ENCODE measurements around the gene CLK1. TPM values are rescaled to one million over a fixed set of nuclear protein-coding genes. Genes with fewer than 3 reads are reported as not detected.
A peak's percentile ranks its signal among the peaks of the same experiment; 100 is the strongest.

Gene CLK1
- total and polyA plus RNA-seq, 2 of the 13 experiments (the other 11 are each of a cell fraction or from before 2014, with no cell fraction given), result 66.6 to 101 TPM

GRCh38 chr2:200864176-200865034 is at the start of gene CLK1 (continued):
- TF ChIP-seq BCL3 (CRISPR knock-in tag; IDR thresholded peaks at IDR 0.05) (peak; percentile 94), CENPT (CRISPR knock-in tag; IDR thresholded peaks at IDR 0.05; ENCODE audit: low read depth) (no peak), KDM2A (CRISPR knock-in tag; IDR thresholded peaks at IDR 0.05; ENCODE audit: borderline replicate concordance, low read depth) (peak; percentile 98), SSRP1 (CRISPR knock-in tag; IDR thresholded peaks at IDR 0.05) (peak; percentile 71; the same call in 1 of the 2 replicates), ERF (CRISPR knock-in tag; IDR thresholded peaks at IDR 0.05) (peak; percentile 98), GMEB1 (CRISPR knock-in tag; IDR thresholded peaks at IDR 0.05; ENCODE audit: borderline replicate concordance) (peak; percentile 93), MTF1 (CRISPR knock-in tag; IDR thresholded peaks at IDR 0.05) (peak; percentile 82), NR2C2 (CRISPR knock-in tag; IDR thresholded peaks at IDR 0.05; ENCODE audit: borderline replicate concordance) (peak; percentile 85; the same call in 1 of the 2 replicates), ZNF121 (CRISPR knock-in tag; IDR thresholded peaks at IDR 0.05) (no peak; the same call in 1 of the 2 replicates), ZBTB44 (CRISPR knock-in tag; IDR thresholded peaks at IDR 0.05) (peak; percentile 76; the same call in 1 of the 2 replicates), E2F1 (CRISPR knock-in tag; IDR thresholded peaks at IDR 0.05) (peak; percentile 88), FOXA1 (IDR thresholded peaks at IDR 0.05) (no peak), FOXA1 (CRISPR knock-in tag; IDR thresholded peaks at IDR 0.05) (peak; percentile 33; the same call in 1 of the 2 replicates), ZNF138 (CRISPR knock-in tag; IDR thresholded peaks at IDR 0.05; ENCODE audit: low read depth) (peak; percentile 99), DDIT3 (CRISPR knock-in tag; IDR thresholded peaks at IDR 0.05) (no peak), CBFB (CRISPR knock-in tag; IDR thresholded peaks at IDR 0.05) (peak; percentile 86), ZNF543 (CRISPR knock-in tag; IDR thresholded peaks at IDR 0.05) (peak; percentile 97), THAP11 (CRISPR knock-in tag; IDR thresholded peaks at IDR 0.05) (peak; percentile 90), ZNF772 (CRISPR knock-in tag; IDR thresholded peaks at IDR 0.05) (peak; percentile 97), ATM (IDR thresholded peaks at IDR 0.05; ENCODE audit: borderline replicate concordance) (no peak), DRAP1 (CRISPR knock-in tag; IDR thresholded peaks at IDR 0.05) (peak; percentile 99), SAP130 (CRISPR knock-in tag; IDR thresholded peaks at IDR 0.05; ENCODE audit: low read depth) (peak; percentile 99), HOXD1 (CRISPR knock-in tag; IDR thresholded peaks at IDR 0.05) (peak; percentile 95), ATRX (CRISPR knock-in tag; IDR thresholded peaks at IDR 0.05; ENCODE audit: borderline replicate concordance) (no peak), SRF (IDR thresholded peaks at IDR 0.05; ENCODE audit: low read depth, low read length) (no peak)
